ENCODE measurements around the gene ZNF574. TPM values are rescaled to one million over a fixed set of nuclear protein-coding genes. Genes with fewer than 3 reads are reported as not detected.

ZNF574 gene
- total and polyA plus RNA-seq, 2 of the 8 experiments (the other 6 are each of a cell fraction or from before 2014, with no cell fraction given), result 27.0 to 38.8 TPM

GRCh38 chr19:42045575-42045974 lies 30.4 kb upstream of the ZNF574 start (continued):
- no peak for TF ChIP-seq RFX5 (IDR thresholded peaks at IDR 0.05; ENCODE audit: borderline replicate concordance, low read depth, low read length)
- TF ChIP-seq YY1 (IDR thresholded peaks at IDR 0.05; ENCODE audit: low read depth, low read length), result no peak
- no peak for TF ChIP-seq JUND (IDR thresholded peaks at IDR 0.05; ENCODE audit: low read length)
- no peak for TF ChIP-seq ATF2 (IDR thresholded peaks at IDR 0.05; ENCODE audit: low read length)
- no peak for TF ChIP-seq EP300 (IDR thresholded peaks at IDR 0.05; ENCODE audit: borderline replicate concordance in 1 of 2, low read depth in 2 of 2, low read length in 2 of 2)
- no peak for TF ChIP-seq SIX5 (IDR thresholded peaks at IDR 0.05; ENCODE audit: low read depth, low read length)
